Liver (tissue), 3 donors: Measurements from ENCODE around the gene PRPF40A.

Experiments used
- JUND ChIP-seq, 2 donors: IDR thresholded peaks; 2 replicates each; pipeline ENCODE4 v1.6.1; 2016; ENCODE audit warnings: antibody characterized with exemption in 2 of 2
- TF ChIP-seq, protein P1 (sequence below): fragments of 150-350 bp; IDR thresholded peaks from 2 replicates; pipeline ENCODE4 v1.5.1; 2017; ENCODE audit warnings: improper control_type of control experiment, low read depth, low read length; ENCODE audit not compliant: missing input control
- donor health status: healthy.
- donor health status: healthy.

DNA sequence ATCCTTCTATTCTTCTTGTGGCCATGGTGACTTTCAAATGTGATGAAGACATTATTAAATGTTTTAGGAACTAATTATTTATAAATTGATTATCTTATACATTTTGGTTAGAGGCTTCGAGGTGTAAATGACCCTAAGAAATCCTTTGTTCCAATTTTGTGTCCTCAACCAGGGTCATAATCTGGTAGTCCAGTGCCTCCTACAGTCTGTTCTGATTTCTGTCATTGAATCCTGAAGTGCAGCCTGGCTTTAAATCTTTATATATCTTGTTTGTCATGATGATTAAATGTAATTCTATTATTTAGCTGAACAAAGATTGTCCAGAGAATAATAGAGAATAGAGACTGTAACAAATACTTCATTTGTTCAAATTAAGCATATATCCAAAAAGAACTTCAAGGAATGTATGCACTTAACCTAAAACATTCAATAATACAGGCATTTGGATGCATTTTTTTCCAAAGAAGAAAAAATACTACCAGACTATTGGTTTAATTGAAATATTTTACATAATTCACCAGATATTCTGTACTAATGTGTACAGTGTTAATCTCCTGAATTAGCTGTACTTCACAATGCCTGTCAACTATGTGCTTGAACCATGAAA is 89.8 kb downstream of the PRPF40A start:
- TF ChIP-seq JUND (IDR thresholded peaks at IDR 0.05), result no peak
- TF ChIP-seq, protein P1, sequence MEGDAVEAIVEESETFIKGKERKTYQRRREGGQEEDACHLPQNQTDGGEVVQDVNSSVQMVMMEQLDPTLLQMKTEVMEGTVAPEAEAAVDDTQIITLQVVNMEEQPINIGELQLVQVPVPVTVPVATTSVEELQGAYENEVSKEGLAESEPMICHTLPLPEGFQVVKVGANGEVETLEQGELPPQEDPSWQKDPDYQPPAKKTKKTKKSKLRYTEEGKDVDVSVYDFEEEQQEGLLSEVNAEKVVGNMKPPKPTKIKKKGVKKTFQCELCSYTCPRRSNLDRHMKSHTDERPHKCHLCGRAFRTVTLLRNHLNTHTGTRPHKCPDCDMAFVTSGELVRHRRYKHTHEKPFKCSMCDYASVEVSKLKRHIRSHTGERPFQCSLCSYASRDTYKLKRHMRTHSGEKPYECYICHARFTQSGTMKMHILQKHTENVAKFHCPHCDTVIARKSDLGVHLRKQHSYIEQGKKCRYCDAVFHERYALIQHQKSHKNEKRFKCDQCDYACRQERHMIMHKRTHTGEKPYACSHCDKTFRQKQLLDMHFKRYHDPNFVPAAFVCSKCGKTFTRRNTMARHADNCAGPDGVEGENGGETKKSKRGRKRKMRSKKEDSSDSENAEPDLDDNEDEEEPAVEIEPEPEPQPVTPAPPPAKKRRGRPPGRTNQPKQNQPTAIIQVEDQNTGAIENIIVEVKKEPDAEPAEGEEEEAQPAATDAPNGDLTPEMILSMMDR, result peak; percentile 56
